H1 (cell line): ENCODE results near the gene FSIP1. TPM values are rescaled to one million over a fixed set of nuclear protein-coding genes. Genes with fewer than 3 reads are reported as not detected.

Experiments used
- BACH1 ChIP-seq: IDR thresholded peaks from 2 replicates; pipeline ENCODE4 v1.6.1; 2012; ENCODE audit warnings: low read length, improper control_type of control experiment
- CHD7 ChIP-seq: fragments of 300-600 bp; sonication (generic); IDR thresholded peaks from 2 replicates; pipeline ENCODE4 v1.7.1; 2012; ENCODE audit warnings: low read length, moderate library complexity, mild to moderate bottlenecking, inconsistent platforms; ENCODE audit not compliant: insufficient replicate concordance
- GABPA ChIP-seq: IDR thresholded peaks from 2 replicates; pipeline ENCODE4 v1.6.1; 2011; ENCODE audit warnings: mild to moderate bottlenecking, low read length, moderate library complexity, borderline replicate concordance; ENCODE audit not compliant: insufficient read depth
- MAX ChIP-seq: IDR thresholded peaks from 2 replicates; pipeline ENCODE4 v1.6.1; 2012; ENCODE audit warnings: inconsistent platforms
- NANOG ChIP-seq: IDR thresholded peaks from 2 replicates; pipeline ENCODE4 v1.6.1; 2011; ENCODE audit warnings: low read length, low read depth, mild to moderate bottlenecking, inconsistent platforms; ENCODE audit not compliant: insufficient read depth, poor library complexity, severe bottlenecking
- POLR2A ChIP-seq, 2 experiments: IDR thresholded peaks; 1 replicate in 1 of 2; 2 replicates in 1 of 2; pipeline ENCODE4 v1.6.1; 2011; ENCODE audit warnings: low read depth in 2 of 2, low read length in 2 of 2, mild to moderate bottlenecking in 2 of 2; ENCODE audit errors: control extremely low read depth in 1 of 2
- RFX5 ChIP-seq: IDR thresholded peaks from 2 replicates; pipeline ENCODE4 v1.6.1; 2011; ENCODE audit warnings: low read depth, low read length, improper control_type of control experiment, borderline replicate concordance
- RXRA ChIP-seq: IDR thresholded peaks from 2 replicates; pipeline ENCODE4 v1.6.1; 2011; ENCODE audit warnings: low read depth, mild to moderate bottlenecking, low read length, moderate library complexity; ENCODE audit not compliant: insufficient read depth
- SRF ChIP-seq: IDR thresholded peaks from 2 replicates; pipeline ENCODE4 v1.6.1; 2011; ENCODE audit warnings: mild to moderate bottlenecking, low read depth, low read length, moderate library complexity
- TAF7 ChIP-seq: optimal IDR thresholded peaks from 2 replicates; pipeline ENCODE3; 2011; ENCODE audit warnings: low read depth, mild to moderate bottlenecking, inconsistent platforms, low read length, moderate library complexity, borderline replicate concordance
- polyA plus RNA-seq, 7 experiments: library from polyadenylated mRNA; depleted of rRNA in 3 of 7; stranded (reverse) in 5 of 7; unstranded in 2 of 7; fragments of >200 nt in 5 of 7; fragments of 200-250 nt in 2 of 7; gene quantifications; 1 replicate in 5 of 7; 2 replicates in 1 of 7; 4 replicates in 1 of 7; pipeline versions ENCODE4 v1.2.1 to v1.2.3, GENCODE V29; 2011 to 2013; ENCODE audit warnings: missing spikeins in 2 of 7, mixed read lengths in 2 of 7
- total RNA-seq: library from RNA; stranded (reverse); fragmentation: NEBNext Ultra II Directional; extraction: Animal tissue kit (Norgen Biotek cat#: 25700); gene quantifications from 2 replicates; pipeline ENCODE4 v1.2.1, GENCODE V29; 2021

FSIP1 gene
- total and polyA plus RNA-seq, 2 of the 8 experiments (the other 6 are each of a cell fraction or from before 2014, with no cell fraction given) = 0.18 to 1.3 TPM

GRCh38 chr15:39596358-39597051 is 186.1 kb downstream of the FSIP1 start (continued):
- no peak for TF ChIP-seq CHD7
- TF ChIP-seq BACH1 = no peak
- no peak for TF ChIP-seq TAF7
- no peak for TF ChIP-seq SRF
- TF ChIP-seq RXRA = no peak
- TF ChIP-seq GABPA = no peak
- no peak for TF ChIP-seq MAX
- no peak for TF ChIP-seq NANOG
- TF ChIP-seq POLR2A (IDR thresholded peaks at IDR 0.05; ENCODE audit: control extremely low read depth in 1 of 2, low read depth in 2 of 2, low read length in 2 of 2) = no peak
- no peak for TF ChIP-seq RFX5
- TF ChIP-seq, all 59 proteins: peak for 0
